Activated CD8-positive, alpha-beta memory T cell treated with anti-CD3 and anti-CD28 coated beads for 36 hours (primary cell): ENCODE results near the gene RAD51B. TPM values are rescaled to one million over a fixed set of nuclear protein-coding genes. Genes with fewer than 3 reads are reported as not detected.

ENCODE experiments used
- CTCF ChIA-PET: fragments of 350-600 bp; sonication (Branson Sonifier 250); formaldehyde crosslinking; loops from one replicate; lab custom pipeline; 2021; ENCODE audit warnings: antibody characterized with exemption; lab: Charles Lee
- POLR2A ChIA-PET: fragments of 350-600 bp; sonication (Branson Sonifier 250); formaldehyde crosslinking; loops from one replicate; lab custom pipeline; 2021; ENCODE audit warnings: antibody characterized with exemption; lab: Charles Lee
- total RNA-seq, 2 experiments: library from RNA; stranded (reverse); gene quantifications; one replicate each; pipeline ENCODE4 v1.2.3, GENCODE V29; 2021

RAD51B gene
- total RNA-seq, 2 experiments from 2014 or later = 25.0 to 26.0 TPM

DNA sequence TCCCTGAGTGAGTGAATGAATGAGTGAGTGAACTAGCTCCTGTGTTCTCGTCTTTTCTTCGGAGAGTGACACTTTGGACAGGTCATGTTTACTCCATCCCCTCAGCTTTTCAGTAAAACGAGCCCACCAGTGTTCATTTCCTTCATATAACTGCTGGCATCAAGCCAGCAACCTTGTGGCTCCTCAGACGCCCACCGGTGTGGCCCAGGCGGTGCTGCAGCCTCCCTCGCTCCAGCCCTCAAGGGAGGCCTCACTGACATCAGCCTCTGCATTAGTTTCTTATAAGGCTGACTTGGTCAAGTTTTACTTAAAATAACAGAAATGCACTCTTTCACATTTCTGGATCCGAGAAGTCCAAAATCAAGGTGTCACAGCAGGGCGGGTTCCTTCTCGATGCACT is 785.2 kb downstream of the RAD51B start:
- ChIA-PET POLR2A (no interaction called here), CTCF (no interaction called here)

DNA sequence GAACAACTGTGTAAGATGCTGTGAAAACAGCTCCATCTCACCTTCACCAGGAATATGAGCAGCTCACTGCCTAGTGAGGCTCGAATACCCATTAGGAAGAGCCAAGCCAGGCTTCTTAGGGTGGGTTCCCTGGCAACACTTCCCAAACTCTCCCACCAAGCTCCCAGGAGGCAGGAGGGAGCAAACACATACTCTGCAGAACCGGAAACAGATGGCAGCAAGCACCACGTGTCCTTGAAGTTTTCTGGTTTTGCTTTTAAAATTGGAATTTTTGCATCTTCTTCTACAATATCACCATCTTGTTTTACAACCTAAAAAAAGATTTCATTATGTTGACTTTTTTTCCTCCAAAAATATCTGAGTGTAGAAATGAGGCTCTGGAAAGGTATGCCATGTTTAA is 786.6 kb downstream of the RAD51B start:
- ChIA-PET CTCF (interaction anchor here (0.6 kb wide), 1 partner anchor 9 kb away, joined by 5 read pairs; no protein-coding TSS in a partner anchor), POLR2A (no interaction called here)

DNA sequence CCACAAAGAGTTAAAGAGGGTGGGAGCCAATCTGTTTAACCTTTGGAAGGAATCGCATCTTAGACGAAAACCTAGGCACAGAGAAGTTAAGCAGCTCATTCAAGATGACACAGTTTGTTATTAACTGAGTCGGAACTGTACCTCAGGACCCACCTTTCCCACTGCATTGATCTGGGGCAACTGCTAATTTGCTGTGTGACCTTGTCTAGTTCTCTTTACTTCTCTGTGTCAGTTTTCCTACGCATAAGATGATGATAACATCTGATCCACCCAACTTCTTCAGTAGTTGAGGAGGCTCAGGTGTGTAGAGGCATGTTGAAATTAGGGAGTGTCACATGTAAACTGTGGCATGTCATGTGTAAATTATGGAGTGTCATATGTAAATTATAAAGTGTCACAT is 787.1 kb downstream of the RAD51B start:
- ChIA-PET CTCF (interaction anchor here (0.6 kb wide), 1 partner anchor 9 kb away, joined by 5 read pairs; no protein-coding TSS in a partner anchor), POLR2A (no interaction called here)

DNA sequence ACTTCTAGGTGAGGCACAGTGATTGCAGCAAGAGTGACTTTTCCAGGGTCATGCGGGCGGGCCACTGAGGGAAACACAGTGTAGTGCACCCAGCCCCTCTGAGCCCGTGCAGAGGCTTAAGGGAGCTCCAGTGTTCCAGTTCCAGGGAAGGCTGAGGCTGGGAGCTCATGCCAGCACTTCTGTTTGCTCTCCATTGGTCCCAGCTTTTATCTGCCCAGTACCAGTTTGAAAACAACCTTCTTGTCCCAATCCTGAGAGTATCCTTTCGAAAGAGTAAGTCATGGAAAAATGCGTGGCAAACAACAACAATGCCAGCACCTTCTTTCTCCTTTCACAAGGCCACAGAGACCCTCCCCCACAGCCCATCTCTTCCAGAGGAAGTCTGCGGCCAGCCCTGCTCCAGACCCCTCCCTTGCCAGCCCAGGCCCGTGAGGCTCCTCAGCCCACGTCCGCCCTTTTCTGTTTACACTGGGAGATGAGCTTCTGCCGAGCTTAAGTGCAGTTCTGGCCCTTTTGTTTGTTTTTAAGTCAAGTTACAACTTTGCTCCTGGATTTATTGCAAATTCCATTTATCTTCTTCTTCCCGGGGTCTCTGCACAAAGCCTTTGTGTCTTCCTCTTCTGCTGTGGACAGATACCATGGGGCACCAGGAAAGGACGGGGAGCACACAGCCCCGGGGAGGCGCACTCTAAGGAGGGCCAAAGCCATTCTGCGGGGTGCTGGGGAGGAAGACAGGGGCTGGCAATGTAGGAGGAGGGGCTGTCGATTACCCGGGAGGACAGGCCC is 787.7 kb downstream of the RAD51B start:
- ChIA-PET POLR2A (no interaction called here), CTCF (interaction anchor here (0.6 kb wide), 1 partner anchor 370 kb away, joined by 3 read pairs; no protein-coding TSS in a partner anchor)

DNA sequence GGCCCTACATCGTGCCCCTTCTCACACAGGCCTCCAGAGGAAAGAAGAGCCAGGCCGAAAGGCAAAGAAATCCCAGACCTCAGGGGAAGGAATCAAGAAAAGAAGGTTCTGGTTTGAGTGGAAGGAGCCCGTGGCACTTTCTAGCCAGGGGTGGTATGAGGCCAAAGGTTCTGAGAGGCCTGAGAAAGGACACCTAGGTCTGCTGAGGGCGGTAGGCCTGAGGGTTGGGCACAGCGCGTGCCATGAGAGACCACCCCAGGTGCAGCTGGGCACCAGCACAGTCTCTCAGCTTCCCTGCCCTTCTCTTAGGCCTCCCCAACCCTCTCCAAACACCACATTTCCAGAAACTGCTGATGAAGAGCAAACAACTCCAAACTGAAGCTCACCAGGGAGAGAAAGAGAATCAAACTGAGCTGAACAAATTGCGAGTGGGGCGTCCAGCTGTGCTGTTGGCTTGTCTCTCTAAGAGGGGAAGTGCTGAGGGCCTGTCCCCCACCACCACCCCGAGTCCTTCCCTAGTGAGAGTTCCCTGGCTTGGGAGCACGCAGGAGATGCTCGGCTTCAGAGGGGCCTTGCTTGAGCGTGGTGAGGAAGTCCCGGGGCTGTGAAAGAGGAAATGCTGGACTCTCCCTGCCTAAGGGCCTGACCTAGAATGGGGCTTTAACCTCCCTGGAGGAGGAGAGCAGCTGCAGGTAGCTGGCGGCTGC is 788.4 kb downstream of the RAD51B start:
- CTCF ChIA-PET = interaction anchor here (0.6 kb wide), 1 partner anchor 371 kb away, joined by 3 read pairs; no protein-coding TSS in a partner anchor
- POLR2A ChIA-PET = no interaction called here

DNA sequence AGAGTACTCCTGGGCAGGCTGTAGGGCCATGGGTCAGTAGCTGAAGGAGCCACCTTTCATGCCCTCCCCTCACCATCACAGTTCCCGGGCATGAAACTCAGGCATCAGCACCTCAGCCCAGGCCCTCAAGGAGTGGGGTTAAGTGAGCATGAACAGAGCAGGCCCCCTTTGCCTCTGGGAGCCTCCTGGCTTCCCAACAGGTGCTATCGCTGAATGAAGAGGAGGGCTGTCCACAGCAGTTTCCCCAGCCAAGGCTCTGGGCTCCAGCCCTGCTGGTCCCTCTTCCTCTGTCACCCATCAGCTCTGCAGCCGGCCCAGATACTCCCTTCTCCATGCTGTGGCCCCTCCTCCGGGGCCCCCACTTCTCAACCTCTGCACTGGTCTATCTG is 789.0 kb downstream of the RAD51B start:
- CTCF ChIA-PET = no interaction called here
- POLR2A ChIA-PET = no interaction called here

DNA sequence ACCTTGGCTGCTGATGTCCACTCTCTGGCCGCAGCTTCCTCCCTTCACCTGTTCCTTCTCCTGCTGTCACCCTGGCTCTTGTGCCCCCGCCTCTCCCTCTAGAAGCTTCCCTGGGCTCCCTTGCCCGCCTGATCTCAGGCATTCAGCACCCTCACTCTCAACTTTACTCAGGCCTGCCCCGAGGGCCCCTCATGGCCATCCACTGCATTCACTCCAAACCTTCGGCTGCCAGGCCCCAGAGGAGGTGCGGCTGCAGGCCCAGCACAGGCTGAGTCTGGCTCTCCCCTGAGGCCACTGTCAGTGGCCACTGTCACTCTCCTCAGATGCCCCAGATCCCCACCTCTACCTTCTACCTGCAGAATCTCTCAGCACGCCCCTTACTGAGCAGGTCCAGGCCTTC is 789.4 kb downstream of the RAD51B start:
- POLR2A ChIA-PET = no interaction called here

DNA sequence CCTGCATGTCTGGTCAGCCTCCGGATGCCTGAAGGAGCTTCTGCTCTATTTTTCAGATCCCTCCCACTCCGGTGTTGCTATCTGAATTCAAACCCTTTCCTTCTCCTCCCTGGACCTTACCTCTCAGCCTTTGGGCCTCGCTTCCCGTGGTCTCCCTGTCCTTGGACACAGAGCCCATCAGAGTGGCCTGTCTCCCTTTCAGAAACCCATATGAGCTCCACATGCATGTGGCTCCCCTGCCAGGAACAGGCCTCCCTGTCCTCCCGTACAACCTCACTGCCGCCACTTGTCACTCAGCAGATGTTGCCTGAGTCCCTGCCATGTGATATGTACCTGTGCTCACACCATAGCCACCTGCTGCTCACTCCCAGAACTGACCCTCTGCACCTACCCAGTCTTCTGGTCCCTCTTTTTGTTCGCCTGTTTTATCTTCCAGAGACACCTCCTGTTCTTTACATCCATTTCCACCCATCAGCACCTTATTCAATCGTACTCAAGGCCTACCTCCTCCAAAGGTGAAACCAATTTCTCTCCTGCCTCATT is 790.7 kb downstream of the RAD51B start:
- ChIA-PET CTCF (no interaction called here), POLR2A (no interaction called here)

More for the DNA sequence above, 789.4 kb downstream of the RAD51B start:
- CTCF ChIA-PET = no interaction called here

DNA sequence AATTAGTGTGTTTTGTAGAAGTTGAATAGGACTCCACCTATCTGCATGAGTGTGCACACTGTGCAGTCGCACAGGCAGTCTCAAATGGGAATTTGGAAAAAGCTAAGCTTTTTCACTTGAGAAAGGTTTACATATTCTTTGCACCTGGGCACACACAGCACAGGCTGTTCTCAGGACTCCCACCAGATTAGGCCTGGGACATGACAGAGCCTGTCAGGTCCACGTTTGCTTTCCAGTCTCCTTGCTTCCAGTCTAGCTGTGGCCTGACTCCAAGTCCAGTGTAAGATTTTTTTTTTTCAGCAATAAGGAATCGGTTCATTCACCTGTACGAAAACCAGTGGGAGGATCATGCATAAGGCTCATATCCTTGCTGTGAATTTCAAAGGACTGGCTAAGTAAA is 792.0 kb downstream of the RAD51B start:
- ChIA-PET POLR2A (no interaction called here), CTCF (no interaction called here)

DNA sequence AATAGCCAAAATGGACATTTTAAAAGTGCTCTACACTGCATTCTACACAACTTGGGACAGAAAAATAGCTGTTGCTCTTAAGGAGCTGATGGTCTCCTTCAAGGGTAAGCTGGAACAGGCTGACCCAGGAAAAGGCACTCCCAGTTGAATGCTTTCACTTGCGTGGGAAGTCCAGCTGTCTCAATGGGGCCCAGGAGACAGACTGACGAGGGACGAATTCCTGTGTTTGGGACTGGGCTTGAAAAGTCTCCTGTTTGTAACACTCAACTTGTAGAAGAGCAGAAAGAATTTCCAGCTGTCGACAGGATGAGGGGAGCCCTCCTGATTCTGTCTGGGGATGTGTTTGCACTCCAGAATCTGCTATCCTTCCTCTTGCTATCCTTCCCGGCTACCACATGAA is 792.5 kb downstream of the RAD51B start:
- POLR2A ChIA-PET = no interaction called here
- CTCF ChIA-PET = no interaction called here

DNA sequence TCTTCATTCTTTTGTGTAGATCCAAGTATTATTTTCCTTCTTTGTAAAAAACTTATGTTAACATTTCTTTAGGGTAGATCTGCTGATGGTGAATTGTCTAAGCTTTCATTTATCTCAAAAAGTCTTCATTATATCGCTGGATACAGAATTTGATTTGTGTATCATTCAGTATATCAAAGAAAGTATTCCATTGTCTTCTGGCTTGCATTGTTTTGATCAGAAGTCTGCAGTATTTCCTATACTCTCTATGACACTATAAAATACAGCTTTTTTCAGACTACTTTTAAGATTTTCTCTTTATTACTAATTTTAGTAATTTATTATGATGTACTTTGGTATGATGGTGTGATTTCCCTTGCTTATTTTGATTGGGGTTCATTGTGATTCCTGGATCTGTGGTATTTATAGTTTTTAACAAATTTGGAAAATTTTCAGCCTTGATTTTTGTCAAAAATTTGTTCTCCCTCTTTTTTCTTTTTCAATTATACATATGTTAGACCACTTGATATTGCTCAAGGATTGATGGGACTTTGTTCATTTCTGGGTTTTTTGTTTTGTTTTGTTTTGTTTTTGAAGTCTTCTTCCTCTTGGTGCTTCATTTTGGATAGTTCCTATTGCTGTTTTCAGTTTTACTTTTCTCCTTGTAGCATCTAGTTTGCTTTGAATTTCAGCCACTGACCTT is 796.8 kb downstream of the RAD51B start:
- CTCF ChIA-PET = interaction anchor here (1.2 kb wide), 1 partner anchor 10 kb away, joined by 5 read pairs; no protein-coding TSS in a partner anchor

DNA sequence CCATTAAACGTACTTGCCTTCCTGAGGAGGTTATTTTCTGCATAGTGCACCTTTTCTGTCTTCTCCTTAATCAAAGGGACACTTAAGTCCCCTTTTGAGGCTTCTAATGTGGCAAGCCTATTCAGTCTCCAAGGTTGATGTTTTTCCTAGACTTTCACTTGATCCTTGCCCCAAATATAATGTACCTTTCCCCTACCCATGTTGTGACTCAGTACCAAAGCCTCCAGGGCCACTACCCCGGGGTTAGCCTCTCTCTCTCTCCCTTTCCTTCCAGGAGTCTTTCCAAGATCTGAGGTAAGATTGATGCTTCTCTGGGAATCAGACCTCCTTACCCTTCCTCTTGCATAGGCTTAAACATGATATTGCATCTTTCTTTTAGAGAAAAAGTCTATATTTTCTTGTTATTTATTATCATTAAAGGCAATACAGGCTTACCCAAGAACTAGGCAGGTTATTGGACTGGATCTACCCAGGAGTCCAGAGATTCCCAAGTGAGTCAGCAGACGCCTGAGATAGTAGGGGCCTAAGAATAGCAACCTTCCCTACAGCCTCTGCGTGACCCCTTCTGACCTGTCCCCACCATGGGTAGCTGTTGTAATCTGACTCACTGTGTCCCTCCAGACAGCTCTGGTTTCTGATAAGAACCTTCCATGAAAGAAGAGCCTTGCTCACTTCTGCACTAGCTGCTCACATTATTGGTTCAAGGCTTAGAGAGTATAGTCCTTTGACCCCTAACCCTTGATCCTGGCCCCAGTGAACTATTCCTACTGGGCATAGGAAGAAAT is 800.4 kb downstream of the RAD51B start:
- CTCF ChIA-PET = no interaction called here
- POLR2A ChIA-PET = no interaction called here

More for the DNA sequence above, 796.8 kb downstream of the RAD51B start:
- POLR2A ChIA-PET = no interaction called here

DNA sequence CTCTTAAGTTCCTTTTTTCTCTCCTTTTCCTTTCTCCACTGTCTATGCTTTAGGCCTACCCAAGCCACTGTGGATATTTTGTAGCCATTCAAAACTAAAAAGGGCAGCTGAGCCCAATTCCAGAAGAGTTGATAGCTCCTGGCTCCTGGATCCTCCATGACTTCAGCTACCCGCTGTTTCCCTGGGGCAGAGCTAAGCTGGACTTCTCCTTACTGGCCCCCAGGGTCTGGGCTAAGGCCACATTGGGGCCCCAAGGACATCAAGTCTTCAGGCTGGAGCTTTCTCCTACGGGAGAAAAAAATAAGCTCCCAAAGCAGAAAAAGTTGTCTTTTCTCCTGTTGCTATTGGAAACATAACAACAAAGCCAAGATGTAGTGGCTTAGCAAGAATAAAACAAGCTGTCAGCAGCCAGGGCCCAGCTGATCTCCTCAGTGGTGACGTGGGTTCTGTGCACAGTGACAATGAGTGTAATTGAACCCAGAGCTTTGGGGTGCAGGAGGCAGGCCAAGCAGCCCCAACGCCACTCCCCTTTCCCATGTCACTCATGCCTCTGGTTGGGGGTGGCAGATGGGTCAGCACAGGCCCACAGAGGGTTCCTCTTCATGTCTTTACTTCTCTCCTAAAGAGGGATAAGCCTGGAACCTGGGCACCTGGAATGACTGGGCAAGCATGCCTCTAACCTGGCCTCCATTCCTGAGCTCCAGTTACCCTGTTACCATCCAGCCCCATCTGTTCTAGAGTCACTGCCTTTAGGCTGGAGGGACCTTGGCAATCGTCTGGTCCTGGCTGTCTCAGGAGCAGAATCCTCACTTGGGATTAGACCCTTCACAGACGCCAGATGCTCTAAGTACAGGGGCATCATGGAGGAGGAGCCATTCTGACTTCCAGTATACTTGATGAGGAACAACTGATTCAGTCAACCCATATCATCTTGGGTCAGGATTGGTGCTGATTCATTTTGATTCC is 802.1 kb downstream of the RAD51B start:
- CTCF ChIA-PET = no interaction called here
- POLR2A ChIA-PET = no interaction called here

DNA sequence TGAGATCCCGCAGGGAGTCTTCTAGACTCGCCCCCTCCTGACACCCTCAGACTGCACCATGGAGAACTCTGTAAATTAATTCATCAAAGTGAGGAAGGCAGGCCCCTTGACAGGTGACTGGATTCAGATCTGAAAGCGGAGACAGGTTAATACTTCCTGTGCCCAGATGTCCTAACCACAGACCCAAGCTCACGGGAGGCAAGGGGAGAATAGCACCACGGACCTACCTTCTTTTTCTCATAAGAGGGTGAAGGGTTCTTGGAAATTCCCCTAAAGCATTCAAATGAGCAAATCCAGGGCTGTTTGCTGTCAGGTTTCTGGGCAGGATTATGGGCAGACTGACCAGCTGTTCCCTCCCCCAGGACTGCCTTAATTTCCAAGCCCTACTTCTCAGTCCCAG is 803.3 kb downstream of the RAD51B start:
- CTCF ChIA-PET = interaction anchor here (0.6 kb wide), 1 partner anchor 142 kb away, joined by 3 read pairs; no protein-coding TSS in a partner anchor
- POLR2A ChIA-PET = no interaction called here

DNA sequence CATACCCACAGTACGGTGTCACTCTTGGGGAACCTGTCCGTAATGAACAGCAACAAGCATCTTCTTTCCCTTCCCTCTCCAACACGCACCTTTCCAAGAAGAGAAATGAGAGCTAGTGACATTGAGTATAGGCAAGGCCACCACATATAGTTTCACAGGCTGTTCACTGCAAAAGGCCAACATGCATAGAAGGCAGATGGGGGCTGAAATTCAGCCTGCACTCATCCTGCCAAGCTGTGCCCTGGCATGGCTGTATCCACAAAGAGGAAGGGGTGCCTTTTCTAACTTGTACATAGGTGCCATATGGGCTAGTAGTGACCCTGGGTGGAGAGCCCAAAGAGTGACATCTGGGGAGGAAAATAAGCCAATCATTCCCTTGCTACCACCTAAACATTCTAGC is 803.7 kb downstream of the RAD51B start:
- ChIA-PET POLR2A (no interaction called here), CTCF (interaction anchor here (0.6 kb wide), 1 partner anchor 142 kb away, joined by 3 read pairs; no protein-coding TSS in a partner anchor)

DNA sequence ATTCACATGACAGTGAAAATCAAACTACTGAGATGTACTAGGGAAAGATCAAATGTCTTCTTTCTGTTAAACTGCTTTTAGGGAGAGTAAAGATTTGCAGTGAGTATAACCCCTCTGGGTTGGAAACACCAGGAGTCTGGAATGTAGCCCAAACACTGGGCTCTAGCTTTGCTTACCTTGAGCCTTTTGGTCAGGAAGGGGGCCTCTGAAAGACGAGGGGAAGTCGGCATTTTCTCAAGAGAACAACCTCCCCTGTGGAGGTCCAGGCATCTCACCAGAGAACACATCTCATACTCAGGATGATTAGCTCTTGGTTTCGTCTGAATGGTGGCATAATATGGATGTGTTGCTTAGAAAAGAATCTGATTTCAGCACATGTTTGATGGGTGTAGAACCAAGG is 804.2 kb downstream of the RAD51B start:
- ChIA-PET CTCF (no interaction called here), POLR2A (no interaction called here)

DNA sequence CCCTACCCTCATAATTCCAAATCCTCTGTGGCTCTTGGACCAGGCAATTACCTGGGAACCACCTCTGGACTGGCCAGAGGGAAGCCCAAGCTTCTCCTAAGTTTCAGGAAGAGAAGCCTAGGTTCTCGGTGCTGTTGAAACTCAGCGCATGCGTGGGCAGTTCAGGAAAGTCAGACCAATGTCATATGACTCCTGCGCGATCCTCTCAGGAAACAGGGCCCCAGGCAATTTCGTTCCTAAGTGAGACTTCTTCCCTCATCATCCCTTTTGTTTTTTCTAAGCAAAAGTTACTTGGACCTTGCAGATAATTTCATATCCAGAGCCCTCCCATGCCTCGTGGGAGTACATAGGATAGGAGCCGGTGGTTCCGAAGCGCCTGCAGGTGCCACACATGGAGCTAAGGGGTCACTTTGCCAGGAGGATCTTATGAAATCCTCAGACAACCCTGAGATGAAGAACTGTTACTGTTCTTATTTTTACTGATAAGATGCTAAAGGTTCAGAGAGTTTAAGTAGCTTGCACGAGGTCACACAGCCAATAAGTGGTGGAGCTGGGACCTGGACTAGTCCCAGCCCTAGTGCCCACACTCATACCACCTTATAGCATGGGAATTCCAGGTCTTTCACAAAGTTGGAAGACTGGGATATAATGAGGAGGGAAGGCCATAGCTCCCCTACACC is 805.1 kb downstream of the RAD51B start:
- CTCF ChIA-PET = no interaction called here
- POLR2A ChIA-PET = no interaction called here
